COLO829 (cell line): Measurements from ENCODE around the gene CXXC4.

Experiments
- DNase-seq: peaks from one replicate; pipeline ENCODE4 v3.0.0; 2012; ENCODE audit warnings: low spot score

The CXXC4 gene

DNA sequence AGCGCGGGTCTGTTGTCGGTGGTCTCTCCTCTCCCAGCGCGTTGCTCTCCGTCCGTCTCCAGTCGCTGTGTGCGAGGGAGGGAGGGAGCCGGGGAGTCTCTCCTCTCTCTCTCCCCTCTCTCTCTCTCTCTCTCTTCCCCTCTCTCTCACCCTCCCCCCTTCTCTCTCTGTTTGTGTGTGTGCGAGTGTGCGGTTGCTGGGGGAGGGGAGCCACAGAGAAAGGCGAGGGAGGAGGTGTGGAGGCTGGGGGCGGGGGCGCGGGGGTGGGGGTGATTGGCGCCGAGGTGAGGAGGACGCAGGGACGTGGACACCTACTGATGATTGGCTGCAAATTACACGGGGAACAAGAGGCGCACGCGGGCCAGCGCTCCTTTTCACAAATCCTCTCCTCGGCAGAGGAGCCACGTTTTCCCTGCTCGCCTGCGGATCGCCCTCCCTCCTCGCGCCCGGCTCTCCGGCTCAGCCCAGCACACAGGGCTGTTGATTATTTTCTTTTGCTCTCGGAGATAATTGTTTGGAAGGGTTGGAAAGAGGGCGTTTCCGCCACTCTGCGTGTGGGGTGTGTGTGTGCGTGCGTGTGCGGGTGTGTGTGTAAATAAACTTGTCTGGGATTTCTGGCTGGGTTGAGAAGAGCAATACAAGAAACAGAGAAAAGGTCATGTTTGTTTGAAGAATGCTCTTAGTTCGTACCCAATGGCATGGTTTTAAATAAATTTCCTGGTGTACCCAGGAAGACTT is at the start of gene CXXC4:
CXXC4 (minus strand) TSS at position 73 of the 738 bp plus-strand sequence. CDS start 3,092 bp downstream, outside the sequence.
- peak; percentile 17 for DNase-seq

DNA sequence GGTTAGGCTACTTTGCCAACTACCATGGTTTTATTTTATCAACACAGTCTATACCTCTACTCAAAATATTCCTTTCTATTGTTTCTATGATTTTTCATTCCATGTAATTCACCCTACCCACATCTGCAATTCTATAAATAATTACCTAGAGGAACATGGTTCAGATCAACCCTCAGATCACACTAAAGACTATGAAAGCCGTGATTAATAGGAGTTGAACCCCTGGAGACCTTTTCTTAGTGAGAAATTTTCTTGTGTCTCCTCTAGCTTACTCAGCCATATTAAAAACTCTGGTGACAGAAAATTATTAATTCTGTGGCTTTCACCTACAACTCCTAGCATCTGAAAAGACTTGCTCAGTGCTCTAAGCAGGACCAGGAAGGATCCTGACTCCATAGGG is 38.5 kb upstream of the CXXC4 start:
- DNase-seq: no peak

DNA sequence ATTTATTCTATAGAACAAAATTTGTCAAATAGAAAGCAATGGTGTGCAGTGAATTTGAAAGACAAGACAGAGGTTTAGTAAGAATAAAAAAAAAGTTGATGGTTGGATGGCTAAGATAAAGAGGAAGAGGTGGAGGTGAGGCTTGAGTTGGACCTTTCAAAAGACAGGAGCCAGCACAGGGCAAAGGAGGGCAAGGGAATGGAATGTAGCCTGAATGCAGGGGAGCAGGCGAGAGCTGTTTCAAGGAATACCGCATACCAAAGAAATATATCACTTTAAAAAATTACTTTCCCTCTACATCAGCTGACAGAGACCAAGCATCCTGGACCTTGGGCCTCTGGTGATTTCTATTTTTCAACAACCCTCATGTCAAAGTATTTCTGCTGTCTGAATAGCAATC is 38.0 kb upstream of the CXXC4 start:
- DNase-seq: no peak

DNA sequence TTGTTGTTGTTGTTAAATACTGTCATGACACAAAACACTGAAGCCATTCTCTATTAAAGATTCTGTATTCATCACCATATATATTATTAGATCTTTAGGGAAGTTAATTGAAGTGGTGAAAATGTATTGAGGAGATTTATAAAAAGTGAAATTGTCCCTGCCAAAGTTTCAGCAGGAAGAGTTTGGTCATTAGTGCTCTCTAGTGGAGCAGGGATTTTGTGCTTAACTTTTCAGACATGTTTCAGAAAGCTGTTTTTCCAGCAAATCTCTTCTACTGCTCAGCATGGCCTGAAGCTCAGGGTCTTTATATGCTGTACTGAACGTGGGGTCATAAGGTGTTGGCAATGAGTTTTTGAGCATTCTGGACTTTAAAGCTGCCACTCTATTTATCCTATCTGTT is 36.7 kb upstream of the CXXC4 start:
- DNase-seq: no peak

DNA sequence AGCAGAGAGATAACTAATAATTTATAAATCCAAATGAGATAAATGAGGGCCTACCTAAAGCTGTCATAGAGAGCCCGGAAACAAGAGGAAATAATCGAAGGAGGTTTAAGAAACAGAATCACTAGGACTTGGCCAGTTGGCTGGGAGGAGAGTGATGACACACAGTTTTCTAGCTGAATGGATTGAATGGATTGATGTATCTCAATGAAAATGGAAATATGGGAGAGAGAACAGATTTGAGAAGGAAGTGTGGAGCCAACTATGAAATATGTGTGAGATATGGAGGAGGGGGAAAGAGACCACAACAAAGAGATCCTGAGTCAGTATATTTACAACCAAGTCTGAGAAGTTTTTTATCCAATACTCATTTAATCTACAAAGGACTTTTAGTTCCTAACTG is 35.7 kb upstream of the CXXC4 start:
- DNase-seq: no peak

DNA sequence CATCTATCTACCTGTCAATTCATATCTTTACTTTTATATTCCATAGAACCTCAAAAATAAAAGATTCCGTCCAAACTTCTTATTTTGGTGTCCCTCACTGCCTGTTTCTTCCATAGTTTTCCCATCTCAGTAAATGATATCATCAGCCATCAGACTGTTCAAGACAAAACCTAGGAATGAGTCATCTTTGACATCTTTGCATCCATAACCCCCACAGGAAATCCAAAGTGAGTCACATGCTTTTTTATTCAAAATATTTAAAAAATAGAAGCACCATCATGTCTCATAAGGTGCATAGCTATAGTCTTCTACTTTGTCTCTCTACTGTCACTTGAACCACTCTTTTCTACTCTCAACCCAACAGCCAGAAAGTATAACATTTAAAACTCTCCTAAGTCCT is 29.9 kb upstream of the CXXC4 start:
- DNase-seq: peak; percentile 13

DNA sequence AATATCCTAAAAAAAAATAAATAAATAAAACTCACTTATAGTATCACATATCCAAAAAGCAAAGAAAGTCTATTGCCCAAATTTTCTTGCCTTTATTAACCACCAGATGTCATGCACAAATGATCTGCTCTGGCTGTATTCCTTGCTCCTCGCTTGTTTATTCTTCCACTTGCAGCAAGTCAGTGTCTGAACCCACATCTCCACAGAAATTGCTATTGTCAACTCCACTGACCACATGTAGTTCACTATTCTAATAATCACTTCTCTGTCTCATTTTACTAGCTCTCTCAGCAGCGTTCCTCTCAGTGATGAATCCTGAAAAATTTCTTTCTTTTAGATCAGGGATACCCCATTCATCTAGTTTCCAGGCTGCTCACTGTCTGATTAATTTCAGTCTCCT is 29.3 kb upstream of the CXXC4 start:
- DNase-seq: no peak

DNA sequence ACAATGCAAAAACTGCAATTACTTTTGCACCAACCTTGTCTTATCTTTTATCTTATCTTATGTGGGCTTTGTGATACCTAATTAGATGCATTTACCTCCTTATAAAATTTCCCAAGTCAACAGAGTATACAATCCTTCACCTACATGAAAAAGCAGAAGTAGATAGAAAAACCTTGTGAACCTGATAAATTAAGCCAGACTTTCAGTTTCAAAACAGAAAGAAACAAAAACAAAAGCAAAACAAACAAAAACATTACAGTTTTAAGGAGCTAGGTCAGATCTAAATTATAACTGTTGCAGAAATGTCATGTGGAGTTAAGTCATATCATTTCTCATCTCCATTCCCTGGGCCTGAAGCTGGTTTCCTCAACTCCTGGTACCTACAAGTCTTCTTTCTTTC is 24.9 kb upstream of the CXXC4 start:
- DNase-seq: no peak

DNA sequence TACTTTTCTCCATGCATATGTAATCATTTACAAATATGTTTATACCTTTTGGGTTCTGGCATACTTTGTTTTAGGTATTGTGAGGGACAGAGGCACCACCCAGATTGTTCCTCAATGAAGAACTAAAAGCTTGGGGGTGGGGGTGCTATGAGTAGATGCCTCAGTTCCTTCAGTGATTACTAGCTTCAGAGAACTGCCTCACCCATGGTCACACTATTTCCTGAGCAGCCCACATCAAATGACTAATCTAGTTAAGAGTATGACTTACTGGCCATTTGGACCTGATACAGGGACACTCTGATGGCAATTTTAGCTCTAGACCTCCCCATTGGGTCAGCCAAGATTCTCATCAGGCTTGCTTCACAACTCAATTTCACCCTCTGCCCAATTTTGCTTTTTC is 22.2 kb upstream of the CXXC4 start:
- no peak for DNase-seq

DNA sequence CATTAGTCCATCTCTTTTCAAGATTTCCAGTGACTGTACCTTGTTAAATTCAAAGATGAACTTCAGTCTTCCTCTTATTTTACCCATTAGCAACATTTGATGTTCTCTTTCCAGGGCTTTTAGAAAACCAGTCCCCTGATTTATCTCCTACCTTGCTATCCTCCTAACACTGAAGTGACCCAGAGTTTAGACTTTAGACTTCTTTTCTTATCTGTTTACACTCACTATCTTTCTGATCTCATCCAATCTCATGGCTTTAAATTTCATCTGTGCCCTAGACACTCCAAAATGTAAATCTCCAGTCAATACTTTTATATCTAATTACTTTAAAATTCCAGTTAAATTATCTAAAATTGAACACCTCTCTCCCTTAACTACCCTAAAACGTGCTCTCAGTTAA is 13.5 kb upstream of the CXXC4 start:
- no peak for DNase-seq

DNA sequence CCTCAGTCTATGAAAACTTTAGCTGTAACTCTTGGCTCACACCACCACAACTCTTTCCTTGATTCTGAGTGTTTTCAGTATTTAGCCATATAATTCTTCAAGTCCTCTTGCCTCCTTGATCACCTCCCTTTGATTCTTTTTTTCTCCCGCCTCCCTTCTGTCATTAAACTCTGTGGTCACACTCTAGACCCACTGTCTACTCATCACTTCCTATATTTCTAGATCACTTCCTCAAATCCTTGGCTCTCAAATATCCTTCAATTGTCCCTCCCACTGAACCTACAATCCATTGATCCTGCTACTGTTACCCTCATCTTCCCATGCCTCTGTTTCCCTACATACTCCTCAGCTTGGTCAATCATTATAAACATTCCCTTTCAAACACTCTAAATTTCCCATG is 12.4 kb upstream of the CXXC4 start:
- no peak for DNase-seq

DNA sequence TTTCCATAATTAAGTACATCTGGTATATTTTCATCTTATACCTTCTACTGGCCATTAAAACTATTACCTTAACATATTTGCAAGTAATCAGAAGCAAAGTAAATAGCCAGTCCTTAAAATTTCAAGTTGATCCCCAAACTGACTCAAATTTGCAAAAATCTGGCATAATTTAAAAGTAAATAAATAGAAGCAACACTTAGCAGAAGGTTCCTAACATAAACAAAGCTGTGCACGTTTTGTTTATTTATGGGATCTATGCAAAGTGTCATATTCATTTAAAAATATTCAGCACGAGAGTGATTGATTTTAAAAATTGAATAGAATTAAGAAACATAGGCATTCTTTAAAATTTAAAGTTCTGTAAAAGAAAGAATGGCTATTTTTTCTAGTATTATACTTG is 9.8 kb upstream of the CXXC4 start:
- DNase-seq: no peak

DNA sequence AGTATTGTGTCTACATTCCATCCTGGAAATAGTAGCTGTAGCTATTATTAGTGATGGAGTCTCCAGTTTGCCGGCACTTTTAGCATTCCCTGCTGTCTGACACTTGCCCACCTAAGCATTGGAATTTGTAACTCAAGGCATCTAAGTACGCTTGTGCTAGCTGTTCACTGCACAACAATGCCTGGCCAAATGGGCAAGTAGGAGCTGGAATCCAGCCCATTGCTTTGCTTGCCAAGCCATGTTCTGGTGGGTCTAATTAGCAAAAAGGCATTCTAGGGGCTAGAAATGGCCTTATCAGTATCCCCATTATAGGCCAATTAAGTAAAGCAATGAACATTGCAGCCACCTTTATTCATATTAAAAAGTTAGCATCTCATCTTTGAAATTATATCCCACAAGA is 7.8 kb upstream of the CXXC4 start:
- no peak for DNase-seq

DNA sequence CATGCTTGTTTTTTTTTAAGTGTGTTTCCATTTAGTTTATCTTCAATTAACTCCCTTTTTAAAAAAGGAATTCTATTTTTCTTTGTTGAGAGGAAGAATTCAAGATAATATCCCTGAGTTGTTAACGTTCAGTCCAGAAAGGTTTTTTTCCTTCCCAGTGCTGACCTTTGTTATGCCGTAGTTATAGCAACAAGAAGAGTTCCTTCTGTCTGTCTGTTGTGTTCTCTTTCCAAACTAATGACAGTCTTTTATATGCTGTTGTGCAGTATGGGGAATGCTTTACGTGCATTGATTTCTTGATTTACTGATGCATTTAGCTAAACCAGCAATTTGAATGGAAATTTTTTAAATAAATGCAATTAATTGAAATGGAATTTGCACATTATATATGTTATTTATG is 6.6 kb upstream of the CXXC4 start:
- DNase-seq: no peak

DNA sequence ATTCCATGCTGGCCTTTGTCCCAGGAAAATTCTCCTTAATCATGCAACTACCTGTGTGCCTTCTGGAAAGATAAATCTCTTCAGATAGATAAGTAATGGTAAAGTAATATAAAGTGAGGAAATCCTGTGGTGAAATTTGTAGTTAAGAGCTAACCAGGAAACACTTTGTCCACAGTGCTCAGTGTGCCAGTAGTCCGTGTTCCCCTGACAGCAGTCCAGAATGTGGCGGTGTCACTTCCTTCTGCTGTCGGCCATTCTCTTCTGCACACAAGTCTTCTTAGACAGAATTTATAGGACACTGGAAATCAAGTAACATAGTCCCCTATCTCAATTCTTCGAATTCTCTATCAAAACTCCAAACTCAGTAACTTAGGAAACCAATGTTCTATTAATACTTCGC is 5.7 kb upstream of the CXXC4 start:
- DNase-seq: no peak

DNA sequence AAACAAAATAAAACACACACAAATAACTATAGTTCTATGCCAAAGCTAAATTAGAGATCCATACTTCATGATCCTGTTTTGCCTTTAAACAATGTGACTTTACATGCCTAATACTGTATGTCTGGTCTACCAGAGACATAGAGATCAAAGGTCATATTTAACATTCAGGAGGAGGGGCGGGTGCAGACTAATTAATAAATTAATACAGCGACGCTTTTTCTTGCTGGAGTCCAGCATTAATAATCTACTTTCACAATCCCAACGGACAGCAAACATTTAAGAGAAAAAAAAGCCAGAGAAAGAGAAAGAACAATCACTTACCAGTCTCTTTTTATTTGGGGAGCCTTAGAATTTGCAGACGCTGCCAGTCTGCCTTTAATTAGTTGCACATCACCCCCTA is 509 bp downstream of the CXXC4 start:
- DNase-seq: no peak

DNA sequence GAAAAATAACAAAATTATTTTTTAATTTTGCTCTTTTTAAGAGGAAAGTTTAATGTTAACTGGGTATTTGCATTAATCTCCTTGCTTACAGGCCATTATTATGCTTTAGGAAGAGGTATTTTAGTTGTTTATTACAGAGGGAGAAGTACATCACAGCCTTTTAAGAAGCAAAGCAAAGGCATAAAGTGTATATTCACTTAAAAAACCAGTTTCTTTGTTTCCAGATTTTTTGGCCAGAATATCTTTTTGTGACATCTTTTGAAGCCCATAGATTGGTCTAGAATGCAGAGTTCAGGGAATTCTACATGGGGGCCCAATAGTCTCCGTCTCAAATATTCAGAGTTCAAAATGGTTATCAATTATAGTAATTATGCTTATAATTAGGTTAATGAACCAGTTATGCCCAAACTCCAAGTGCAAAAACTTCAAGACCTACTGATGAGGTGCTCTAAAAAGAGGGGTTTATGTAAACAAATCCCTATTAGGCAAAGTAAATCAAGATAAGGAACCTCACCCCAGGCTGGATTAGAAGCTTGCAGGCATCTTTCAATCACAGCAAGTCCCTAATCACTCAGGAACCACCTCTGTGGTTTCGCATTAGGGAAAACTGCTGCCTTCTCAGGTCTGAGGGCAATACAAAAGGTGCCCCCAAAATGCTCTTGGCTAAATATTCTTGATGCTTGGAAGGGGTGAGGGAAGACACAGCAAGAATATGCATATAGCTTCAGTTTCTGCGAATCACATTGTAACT is 1.4 kb downstream of the CXXC4 start:
- no peak for DNase-seq

DNA sequence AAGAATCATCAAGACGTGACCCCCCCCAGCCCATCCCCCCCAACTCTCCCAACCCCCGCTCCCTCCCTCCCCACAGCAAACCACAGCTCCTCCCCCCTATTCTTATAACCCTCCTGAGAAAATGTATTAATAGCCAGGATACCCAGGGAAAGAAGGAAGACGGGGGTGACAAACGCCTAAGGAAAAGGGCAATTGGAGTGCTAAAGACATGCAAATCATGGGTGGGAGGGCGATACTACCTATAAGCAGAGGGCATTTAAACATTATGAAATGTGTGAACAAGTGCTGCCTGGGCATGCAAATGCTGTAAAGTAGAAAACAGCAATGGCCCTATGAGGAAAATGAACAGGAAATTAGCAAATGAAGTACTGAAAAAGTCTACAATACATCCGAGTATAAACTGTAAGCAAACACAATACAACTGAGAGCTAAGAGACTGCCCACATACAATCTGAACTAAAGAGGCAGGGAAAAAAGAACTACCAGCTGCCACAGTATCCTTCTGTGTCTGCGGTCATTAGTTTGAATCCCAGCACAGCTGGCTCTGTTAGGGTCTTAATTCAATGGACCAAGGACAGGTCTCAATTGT is 2.4 kb downstream of the CXXC4 start:
- no peak for DNase-seq

DNA sequence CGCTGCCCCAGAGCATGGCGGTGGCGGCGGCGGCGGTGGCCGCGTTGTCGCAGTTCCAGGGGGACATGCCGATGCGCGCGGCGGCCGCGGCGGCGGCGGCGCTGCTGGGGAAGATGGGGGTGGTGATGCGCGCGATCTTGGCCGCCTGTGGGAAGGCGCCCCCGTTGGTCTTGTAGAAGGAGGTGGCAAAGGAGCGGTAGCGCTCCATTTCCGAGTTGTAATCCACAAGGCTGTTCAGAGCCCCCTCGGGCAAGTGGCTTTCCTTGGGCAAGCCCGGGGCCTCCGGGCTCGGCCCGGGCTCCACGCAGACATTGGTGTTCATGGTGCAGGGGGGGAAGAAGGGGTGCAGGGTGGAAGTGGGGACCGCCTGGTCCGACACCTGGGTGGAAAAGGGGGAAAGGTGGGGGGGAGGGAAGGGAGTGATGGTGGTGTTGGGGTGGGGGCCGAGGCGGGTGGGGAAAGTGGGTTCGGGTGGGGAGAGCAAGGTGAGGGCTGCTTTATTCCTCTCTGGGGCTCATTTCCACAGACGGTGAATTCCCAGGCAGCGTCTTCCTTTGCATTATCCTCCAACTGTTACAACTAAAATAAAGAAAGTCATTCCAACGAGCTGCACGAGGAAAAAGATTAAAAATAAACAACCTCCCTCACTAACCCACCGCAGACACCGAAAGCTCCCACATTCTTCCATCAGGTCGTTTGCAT is 3.1 kb downstream of the CXXC4 start:
- DNase-seq: no peak

DNA sequence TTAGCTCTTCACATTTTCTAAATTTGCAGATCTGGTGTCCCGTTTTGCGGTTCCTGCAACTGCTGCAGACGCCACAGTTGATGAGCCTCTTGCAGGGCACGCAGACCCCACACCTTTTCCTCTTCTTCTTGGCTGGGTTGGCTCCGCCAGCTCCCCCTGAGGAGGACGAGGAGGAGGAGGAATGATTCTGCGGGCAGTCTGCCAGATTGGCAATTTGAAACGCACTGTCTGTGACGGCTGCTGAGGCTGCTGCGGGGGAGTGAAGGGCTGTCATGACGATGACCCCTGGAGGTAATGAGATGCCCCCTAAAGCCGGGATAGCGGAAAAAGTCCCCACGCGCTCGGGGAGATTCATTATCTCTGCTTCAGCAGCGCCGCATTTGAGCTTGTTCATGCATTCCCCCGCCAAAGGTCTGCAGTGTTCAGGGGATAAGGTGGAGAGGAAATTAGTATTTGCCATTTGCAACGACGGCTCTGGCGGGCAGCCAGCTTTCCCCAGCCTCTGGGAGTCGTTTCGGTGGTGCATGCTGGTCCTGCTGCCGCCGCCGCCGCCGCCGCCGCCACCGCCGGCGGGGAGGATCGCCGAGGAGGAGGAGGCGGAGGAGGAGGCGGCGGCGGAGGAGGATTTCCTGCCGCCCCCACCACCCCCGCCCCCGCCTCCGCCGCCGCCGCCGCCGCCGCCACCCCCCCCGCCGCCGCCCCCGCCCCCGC is 3.8 kb downstream of the CXXC4 start:
- peak; percentile 44 for DNase-seq

DNA sequence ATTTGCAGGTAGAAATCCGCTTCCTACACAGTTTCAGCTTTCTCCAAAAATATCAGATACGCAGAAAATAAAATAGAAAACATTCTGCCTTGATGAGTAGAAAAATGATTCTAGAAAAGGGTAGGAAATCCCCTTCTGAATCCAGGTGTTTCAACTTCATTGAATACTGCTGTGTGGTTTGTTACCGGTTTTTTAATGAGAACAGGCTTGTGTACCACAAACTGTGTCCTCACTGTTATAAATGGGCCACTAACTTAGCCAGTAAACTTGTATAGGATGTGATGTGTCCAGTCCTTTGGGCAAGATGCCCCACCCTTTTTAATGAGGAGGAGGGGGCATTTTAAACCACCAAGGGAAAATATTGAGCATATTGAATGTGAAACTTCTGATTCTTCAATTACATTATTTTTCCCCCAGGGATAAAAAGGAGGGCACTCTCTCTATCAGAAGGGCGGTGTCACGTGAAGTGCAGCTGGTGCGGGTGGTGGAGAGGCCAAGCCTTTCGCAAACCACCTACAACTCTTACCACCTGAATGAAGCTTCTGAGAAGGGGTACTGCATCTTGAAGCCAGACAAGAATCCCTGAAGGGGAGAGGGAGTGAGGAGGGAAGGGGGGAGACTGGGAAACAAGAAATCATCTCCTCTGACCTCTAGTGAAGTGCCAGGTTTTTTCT is 4.5 kb downstream of the CXXC4 start:
- no peak for DNase-seq

DNA sequence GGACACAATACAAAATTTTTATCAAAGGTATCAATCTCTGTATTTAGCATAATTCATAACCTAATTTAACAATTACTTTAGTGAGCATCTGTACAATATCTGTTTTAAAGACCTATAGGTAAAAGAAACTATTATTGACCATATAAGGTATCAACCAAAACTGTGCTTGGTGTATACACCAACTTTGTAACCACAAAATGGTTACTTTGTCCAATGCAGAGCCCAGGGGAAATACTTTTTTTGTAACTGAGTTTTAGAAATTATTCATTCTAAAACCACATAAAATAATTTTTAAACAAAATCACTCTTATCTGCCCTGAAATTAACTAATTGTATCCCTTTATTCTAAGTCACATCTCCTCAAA is 5.0 kb downstream of the CXXC4 start:
- no peak for DNase-seq
